Vagina (tissue), 2 donors: ENCODE results near the gene FAAH. TPM values are rescaled to one million over a fixed set of nuclear protein-coding genes. Genes with fewer than 3 reads are reported as not detected.

Experiments
- DNase-seq, 2 donors: peaks; one replicate each; pipeline ENCODE4 v3.0.0-alpha.2; 2017; ENCODE audit errors: extremely low spot score in 2 of 2
- H3K27ac ChIP-seq: fragments of 200-600 bp; sonication (generic); one replicate; pipeline ENCODE4 v1.5.1; 2019
- H3K27me3 ChIP-seq: fragments of 200-600 bp; sonication (generic); one replicate; pipeline ENCODE4 v1.5.1; 2019
- H3K36me3 ChIP-seq, 2 donors: fragments of 200-600 bp; sonication (generic); one replicate each; pipeline ENCODE4 v1.5.1; 2017 to 2019
- H3K4me1 ChIP-seq: fragments of 200-600 bp; sonication (generic); one replicate; pipeline ENCODE4 v1.5.1; 2019
- H3K4me3 ChIP-seq, 2 donors: fragments of 200-600 bp; sonication (generic); 1 replicate in 1 of 2; 2 replicates in 1 of 2; pipeline ENCODE4 v1.5.1; 2016 to 2019
- H3K9me3 ChIP-seq: fragments of 200-600 bp; sonication (generic); one replicate; pipeline ENCODE4 v1.5.1; 2019
- POLR2A ChIP-seq, 2 donors: fragments of 450-650 bp; IDR thresholded peaks; one replicate each; pipeline ENCODE4 v1.6.1; 2017; ENCODE audit warnings: antibody characterized with exemption in 2 of 2, mild to moderate bottlenecking in 2 of 2, moderate library complexity in 2 of 2
- POLR2AphosphoS5 ChIP-seq, 2 donors: sonication (generic); formaldehyde crosslinking; IDR thresholded peaks; one replicate each; pipeline ENCODE4 v1.9.0; 2017; ENCODE audit warnings: antibody characterized with exemption in 2 of 2, mild to moderate bottlenecking in 2 of 2, low read depth in 1 of 2; ENCODE audit not compliant: insufficient read depth in 1 of 2
- intact Hi-C: fragments of 100-400 bp; cut with DNase I; formaldehyde crosslinking; loops from one replicate; pipeline ENCODE4 v1.15.1; 2023
- total RNA-seq: library from RNA; depleted of rRNA; stranded (reverse); fragments of >200 nt; gene quantifications from one replicate; pipeline ENCODE4 v1.2.3, GENCODE V29; 2016
- TF ChIP-seq, protein P1 (sequence below), 3 experiments: fragments of 450-650 bp in 2 of 3; fragments of 200-600 bp in 1 of 3; sonication (generic) in 1 of 3; IDR thresholded peaks; one replicate each; pipeline ENCODE4 v1.5.1; 2017 to 2019; ENCODE audit warnings: antibody characterized with exemption in 3 of 3, mild to moderate bottlenecking in 2 of 3, moderate library complexity in 2 of 3

Gene FAAH
- total RNA-seq, 1 donor from 2014 or later, result 38.1 TPM

DNA sequence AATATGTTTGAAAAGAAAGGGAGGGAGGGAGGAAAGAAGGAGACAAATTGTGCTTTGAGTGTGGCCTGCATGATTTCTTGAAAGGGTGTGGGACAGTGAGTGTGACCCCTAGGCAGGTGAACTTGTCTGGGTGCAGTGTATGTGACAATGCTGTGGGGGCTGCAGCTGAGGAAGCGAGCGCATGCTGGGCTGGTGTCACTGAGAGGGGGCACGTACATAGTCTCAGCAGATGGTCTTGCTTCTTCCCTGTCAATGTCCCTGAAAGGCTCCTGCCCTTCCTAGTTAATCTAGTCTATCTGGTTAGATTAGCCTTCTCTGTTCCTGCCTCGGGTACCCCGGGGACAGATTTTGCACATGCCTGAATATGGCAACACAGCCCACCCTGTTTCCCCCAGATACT lies 9.8 kb downstream of the FAAH start:
- Histone ChIP-seq H3K36me3 (peaks cover 0 to 6% of the 10 kb centered on the region in 2 donors), H3K4me3 (no peak overlapping the region), H3K9me3 (no peaks in the 10 kb centered on the region), H3K27ac (no peak overlapping the region), H3K4me1 (peaks cover 26% of the 10 kb centered on the region), H3K27me3 (no peaks in the 10 kb centered on the region)
- intact Hi-C loops, result loop anchor here (10.0 kb wide), 1 partner anchor 321 kb away; no protein-coding TSS in a partner anchor
- DNase-seq, result no peak
- TF ChIP-seq POLR2AphosphoS5 (IDR thresholded peaks at IDR 0.05; ENCODE audit: insufficient read depth in 1 of 2, low read depth in 1 of 2), result no peak

GRCh38 chr1:46404482-46405196 lies 10.5 kb downstream of the FAAH start:
- H3K4me1 ChIP-seq, result peaks cover 26% of the 10 kb centered on the region
- no peak overlapping the region for H3K4me3 ChIP-seq
- TF ChIP-seq, protein P1, sequence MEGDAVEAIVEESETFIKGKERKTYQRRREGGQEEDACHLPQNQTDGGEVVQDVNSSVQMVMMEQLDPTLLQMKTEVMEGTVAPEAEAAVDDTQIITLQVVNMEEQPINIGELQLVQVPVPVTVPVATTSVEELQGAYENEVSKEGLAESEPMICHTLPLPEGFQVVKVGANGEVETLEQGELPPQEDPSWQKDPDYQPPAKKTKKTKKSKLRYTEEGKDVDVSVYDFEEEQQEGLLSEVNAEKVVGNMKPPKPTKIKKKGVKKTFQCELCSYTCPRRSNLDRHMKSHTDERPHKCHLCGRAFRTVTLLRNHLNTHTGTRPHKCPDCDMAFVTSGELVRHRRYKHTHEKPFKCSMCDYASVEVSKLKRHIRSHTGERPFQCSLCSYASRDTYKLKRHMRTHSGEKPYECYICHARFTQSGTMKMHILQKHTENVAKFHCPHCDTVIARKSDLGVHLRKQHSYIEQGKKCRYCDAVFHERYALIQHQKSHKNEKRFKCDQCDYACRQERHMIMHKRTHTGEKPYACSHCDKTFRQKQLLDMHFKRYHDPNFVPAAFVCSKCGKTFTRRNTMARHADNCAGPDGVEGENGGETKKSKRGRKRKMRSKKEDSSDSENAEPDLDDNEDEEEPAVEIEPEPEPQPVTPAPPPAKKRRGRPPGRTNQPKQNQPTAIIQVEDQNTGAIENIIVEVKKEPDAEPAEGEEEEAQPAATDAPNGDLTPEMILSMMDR (IDR thresholded peaks at IDR 0.05), result no peak
- TF ChIP-seq POLR2AphosphoS5 (IDR thresholded peaks at IDR 0.05; ENCODE audit: insufficient read depth in 1 of 2, low read depth in 1 of 2), result no peak
- no peak for TF ChIP-seq POLR2A (IDR thresholded peaks at IDR 0.05)
- H3K27me3 ChIP-seq, result no peaks in the 10 kb centered on the region
- DNase-seq, result peak in 1 of 2 donors; percentile 80
- H3K27ac ChIP-seq, result no peak overlapping the region
- H3K9me3 ChIP-seq, result no peaks in the 10 kb centered on the region
- intact Hi-C loops, result loop anchor here (5.0 to 10.0 kb wide), 2 partner anchors 123 to 320 kb away; no protein-coding TSS in a partner anchor
- H3K36me3 ChIP-seq, result peaks cover 0 to 8% of the 10 kb centered on the region in 2 donors

- no peak for TF ChIP-seq POLR2AphosphoS5 (IDR thresholded peaks at IDR 0.05; ENCODE audit: insufficient read depth in 1 of 2, low read depth in 1 of 2)
- TF ChIP-seq, protein P1 (IDR thresholded peaks at IDR 0.05), result no peak
- no peak for TF ChIP-seq POLR2A (IDR thresholded peaks at IDR 0.05)
- intact Hi-C loops, result loop anchor here (5.0 to 10.0 kb wide), 2 partner anchors 122 to 320 kb away; no protein-coding TSS in a partner anchor
Observed at GRCh38 chr1:46405197-46405555, 11.1 kb downstream of the FAAH start.

GRCh38 chr1:46405724-46406123 lies 11.6 kb downstream of the FAAH start:
- Histone ChIP-seq H3K27ac (no peak overlapping the region), H3K4me3 (no peak overlapping the region), H3K27me3 (no peaks in the 10 kb centered on the region), H3K9me3 (no peaks in the 10 kb centered on the region), H3K4me1 (peaks cover 26% of the 10 kb centered on the region), H3K36me3 (peaks cover 0 to 8% of the 10 kb centered on the region in 2 donors)
- TF ChIP-seq POLR2AphosphoS5 (IDR thresholded peaks at IDR 0.05; ENCODE audit: insufficient read depth in 1 of 2, low read depth in 1 of 2) (no peak), POLR2A (IDR thresholded peaks at IDR 0.05) (no peak)
- TF ChIP-seq, protein P1 (IDR thresholded peaks at IDR 0.05), result no peak
- intact Hi-C loops, result loop anchor here (5.0 to 10.0 kb wide), 2 partner anchors 122 to 319 kb away; no protein-coding TSS in a partner anchor
- DNase-seq, result no peak

More at GRCh38 chr1:46405197-46405555, 11.1 kb downstream of the FAAH start:
- Histone ChIP-seq H3K4me3 (no peak overlapping the region), H3K9me3 (no peaks in the 10 kb centered on the region), H3K27me3 (no peaks in the 10 kb centered on the region), H3K4me1 (peaks cover 26% of the 10 kb centered on the region), H3K27ac (no peak overlapping the region), H3K36me3 (peaks cover 0 to 8% of the 10 kb centered on the region in 2 donors)
- no peak for DNase-seq

DNA sequence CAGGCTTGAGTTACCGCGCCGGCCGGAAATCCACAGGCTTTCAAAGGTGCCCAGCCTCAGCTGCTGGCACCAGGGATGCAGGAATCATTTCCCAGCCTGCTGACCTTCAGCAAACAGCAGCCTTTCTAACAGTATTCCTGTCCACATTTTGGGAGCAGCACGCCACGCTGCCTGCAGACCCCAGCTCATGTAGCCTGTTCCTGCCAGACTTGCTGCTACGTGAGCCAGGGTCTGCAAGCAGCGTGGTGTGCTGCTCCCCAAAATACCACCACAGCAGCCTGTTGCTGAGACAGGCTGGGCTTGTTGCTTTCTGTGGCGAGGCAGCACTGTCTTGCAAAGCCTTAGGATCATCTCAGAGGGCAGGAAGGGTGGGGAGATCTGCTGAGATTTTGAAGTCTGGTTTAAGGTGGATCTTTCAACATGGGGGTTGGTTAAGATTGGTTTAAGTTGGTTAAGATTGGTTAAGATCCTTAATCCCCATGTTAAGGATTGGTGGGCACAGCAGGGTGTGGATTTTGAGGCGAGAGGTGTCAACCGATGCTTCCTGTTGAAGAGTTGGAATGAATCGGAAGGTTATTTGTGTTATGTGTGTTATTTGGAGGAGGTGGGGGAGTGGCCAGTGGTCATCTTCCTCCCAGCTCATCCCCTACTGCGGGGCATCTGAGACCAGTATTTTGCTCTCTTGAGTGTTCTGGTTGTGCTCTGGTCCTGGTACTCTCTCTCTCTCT lies 12.9 kb downstream of the FAAH start:
- no peaks in the 10 kb centered on the region for H3K27me3 ChIP-seq
- no peak overlapping the region for H3K27ac ChIP-seq
- intact Hi-C loops, result loop anchor here (5.0 to 10.0 kb wide), 2 partner anchors 120 to 318 kb away; no protein-coding TSS in a partner anchor
- H3K9me3 ChIP-seq, result no peaks in the 10 kb centered on the region
- H3K4me3 ChIP-seq, result peak overlapping the region; percentile 20 to 25
- peaks cover 0 to 8% of the 10 kb centered on the region in 2 donors for H3K36me3 ChIP-seq
- TF ChIP-seq, protein P1 (IDR thresholded peaks at IDR 0.05), result no peak
- no peak for TF ChIP-seq POLR2A (IDR thresholded peaks at IDR 0.05)
- no peak for TF ChIP-seq POLR2AphosphoS5 (IDR thresholded peaks at IDR 0.05; ENCODE audit: insufficient read depth in 1 of 2, low read depth in 1 of 2)
- no peak for DNase-seq
- peaks cover 17% of the 10 kb centered on the region for H3K4me1 ChIP-seq
